GM18873 (cell line): Measurements from ENCODE around the gene CLK4.
"Not testable (repeated sequence)": the region's sequence is repeated elsewhere in the genome, so short reads cannot be mapped to it uniquely, and the experiment has no call there.

ENCODE experiments used
- ATAC-seq: cut with Tn5 transposase; IDR thresholded peaks from one replicate; pipeline ENCODE4 v1.9.1; 2021; ENCODE audit warnings: mild to moderate bottlenecking, moderate library complexity, moderate number of reproducible peaks; ENCODE audit not compliant: unreplicated experiment, low FRiP score

The CLK4 gene

DNA sequence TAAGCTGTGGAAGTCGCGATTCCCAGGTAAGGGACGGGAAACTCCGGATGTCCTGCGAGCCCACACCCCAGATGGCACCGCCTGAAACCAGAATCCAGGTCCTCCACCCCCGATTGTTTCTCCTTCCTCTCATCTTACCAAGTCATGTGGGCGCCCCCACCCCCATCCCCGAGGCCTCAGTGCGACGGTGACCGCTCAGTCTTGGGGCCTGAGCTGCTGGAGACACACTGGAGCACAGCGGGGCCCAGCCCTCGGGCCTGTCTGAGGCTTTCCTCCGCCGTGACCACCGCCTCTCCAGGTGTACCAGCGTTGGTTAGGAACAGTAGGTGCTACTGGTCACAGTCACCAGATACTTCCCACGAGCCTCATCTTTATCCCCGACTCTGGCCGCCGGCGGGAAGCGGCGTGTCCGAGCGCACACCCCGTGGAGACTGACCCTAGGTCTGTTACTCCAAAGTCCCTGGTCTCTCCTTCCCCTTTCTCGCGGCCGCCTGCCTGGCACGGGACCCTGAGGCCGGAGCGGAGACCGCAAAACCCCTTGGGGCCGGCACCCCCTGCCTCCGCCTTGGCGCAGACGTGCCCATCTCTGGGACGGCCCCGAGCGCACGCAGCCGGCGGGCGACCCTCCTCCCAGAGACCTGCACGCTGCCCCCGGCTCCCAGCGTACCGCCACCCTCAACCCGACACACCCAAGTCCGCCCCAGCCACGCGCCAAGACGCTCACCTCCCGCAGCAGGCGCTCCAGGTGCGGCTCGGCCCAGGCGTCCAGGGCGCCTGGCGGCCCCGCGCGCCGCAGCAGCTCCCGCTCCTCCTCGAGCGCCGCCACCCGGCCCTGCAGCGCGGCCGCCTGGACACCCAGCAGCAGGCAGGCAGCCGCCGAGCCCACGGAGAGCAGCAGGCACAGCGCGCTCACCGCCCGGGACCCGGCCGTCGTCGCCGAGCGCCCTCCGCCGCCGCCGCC lies 37.4 kb downstream of the CLK4 start:
- ATAC-seq: no peak

GRCh38 chr5:178588769-178589168 lies 38.1 kb downstream of the CLK4 start:
- ATAC-seq: no peak

DNA sequence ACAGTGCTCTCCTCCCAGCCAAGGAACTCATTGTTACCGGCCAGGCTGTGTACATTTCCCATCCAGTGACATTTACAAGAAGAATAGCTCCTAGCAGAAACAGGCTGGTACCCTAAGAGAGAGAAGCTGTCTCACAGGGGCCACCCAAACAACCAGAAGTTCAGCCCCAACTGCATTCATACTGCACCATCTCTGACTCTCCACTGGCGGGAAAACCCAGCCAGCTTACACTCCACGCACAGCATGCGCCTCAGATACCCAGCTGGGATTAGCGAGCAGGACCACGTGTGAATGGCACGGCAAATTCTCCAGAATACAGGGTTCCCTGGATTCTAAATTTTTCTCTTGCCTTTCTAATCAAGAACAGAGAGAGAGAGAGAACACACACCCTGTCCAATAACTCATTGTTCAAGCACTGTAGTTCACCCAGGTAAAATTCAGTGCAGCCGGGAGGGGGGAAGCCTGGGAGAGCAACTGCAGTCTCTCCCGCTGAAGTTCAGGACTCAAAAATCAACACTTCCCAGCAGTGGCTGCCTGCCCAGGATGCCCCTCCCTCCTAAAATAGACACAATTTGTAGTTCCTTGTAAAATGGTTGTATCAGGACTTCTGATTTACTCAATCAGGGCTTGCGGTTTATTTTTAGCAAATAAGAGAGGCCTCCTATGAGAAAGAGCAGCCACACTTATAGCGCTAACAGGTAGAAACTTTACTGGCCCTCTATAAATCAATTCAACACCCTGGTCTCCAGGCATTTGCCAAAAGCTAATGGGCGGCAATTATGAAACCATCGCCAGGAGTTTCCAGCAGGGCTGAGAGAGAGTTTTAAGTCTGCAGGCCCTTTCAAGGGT lies 38.9 kb downstream of the CLK4 start:
- ATAC-seq: no peak

- ATAC-seq: no peak
These were observed 40.5 kb downstream of the CLK4 start for GRCh38 chr5:178586396-178586795.

DNA sequence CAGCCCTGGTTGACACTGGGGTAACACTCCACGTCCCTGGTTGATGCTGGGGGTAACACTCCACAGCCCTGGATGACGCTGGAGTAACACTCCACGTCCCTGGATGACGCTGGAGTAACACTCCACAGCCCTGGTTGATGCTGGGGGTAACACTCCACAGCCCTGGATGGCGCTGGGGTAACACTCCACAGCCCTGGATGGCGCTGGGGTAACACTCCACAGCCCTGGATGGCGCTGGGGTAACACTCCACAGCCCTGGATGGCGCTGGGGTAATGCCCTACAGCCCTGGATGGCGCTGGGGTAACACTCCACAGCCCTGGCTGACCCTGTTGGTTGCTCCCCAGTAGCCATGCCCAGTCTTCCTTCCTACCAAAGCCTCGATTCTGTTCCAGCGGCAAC lies 41.4 kb downstream of the CLK4 start:
- ATAC-seq: not testable (repeated sequence)

DNA sequence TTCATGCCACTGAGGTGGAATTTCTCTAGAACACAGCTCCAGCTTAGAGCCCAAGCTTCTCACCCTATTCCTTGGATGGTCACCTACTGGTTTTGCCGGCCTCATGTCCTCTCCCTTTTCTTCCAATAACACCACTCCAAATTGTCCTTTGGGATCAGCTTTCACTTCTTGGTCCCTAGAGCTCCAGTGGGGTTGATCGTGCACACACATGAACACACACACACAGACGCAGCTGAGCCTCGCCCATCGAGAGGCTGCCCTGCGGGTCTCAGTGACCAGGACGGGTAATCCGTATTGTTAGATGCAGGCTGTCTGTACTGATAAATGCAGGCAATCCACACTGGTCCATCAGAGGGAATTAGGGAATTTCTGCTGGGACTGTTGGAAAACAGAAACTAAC lies 43.6 kb downstream of the CLK4 start:
- no peak for ATAC-seq

- ATAC-seq: no peak
These were observed 44.6 kb downstream of the CLK4 start for GRCh38 chr5:178582291-178582690.

DNA sequence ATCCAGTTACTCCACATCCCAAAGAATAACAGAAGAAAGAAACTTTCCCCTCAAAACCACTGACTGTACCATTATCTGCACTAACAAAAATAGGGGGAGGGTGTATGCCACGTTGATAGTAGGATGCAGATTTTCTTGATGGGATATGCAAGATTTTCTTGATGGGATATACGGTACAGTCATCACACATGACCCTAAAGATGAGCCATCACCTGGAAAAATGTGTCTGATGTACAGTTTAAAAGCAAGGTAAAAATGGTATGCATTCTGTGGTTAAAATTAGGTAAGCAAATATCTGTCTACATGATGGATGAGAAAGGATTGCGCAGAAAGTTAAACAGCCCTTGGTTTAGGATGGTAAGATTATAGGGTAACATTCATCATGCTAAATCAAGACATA lies 45.2 kb downstream of the CLK4 start:
- ATAC-seq: no peak

DNA sequence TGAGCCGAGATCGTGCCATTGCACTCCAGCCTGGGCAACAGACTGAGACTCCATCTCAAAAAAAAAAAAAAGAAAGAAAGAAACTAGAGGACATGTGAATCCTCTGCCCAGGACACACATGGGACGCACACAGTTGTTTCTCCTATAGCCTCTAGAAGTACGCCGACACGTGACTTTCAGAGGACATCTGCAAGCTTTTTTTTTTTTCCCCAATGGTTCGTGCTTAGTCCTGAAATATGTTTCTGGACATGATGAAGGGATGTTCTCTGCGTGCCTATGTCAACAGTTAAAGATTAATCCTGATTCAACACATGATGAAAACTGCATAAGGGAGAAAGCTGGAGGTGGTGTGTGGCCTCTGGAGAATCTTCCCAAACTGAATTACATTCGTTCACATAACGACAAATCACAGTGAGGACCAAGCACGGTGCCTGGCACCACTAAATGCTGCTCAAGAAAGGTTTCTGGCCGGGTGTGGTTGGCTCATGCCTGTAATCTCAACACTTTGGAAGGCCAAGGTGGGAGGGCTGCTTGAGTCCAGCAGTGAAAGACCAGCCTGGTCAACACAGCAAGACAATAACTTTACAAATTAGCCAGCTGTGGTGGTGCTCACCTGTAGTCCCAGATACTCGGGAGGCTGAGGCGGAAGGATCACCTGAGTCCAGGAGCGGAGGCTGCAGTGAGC lies 46.4 kb downstream of the CLK4 start:
- ATAC-seq: no peak

- ATAC-seq: no peak
These were observed 48.9 kb downstream of the CLK4 start for GRCh38 chr5:178577944-178578343.

GRCh38 chr5:178577376-178577839 lies 49.4 kb downstream of the CLK4 start:
- no peak for ATAC-seq

DNA sequence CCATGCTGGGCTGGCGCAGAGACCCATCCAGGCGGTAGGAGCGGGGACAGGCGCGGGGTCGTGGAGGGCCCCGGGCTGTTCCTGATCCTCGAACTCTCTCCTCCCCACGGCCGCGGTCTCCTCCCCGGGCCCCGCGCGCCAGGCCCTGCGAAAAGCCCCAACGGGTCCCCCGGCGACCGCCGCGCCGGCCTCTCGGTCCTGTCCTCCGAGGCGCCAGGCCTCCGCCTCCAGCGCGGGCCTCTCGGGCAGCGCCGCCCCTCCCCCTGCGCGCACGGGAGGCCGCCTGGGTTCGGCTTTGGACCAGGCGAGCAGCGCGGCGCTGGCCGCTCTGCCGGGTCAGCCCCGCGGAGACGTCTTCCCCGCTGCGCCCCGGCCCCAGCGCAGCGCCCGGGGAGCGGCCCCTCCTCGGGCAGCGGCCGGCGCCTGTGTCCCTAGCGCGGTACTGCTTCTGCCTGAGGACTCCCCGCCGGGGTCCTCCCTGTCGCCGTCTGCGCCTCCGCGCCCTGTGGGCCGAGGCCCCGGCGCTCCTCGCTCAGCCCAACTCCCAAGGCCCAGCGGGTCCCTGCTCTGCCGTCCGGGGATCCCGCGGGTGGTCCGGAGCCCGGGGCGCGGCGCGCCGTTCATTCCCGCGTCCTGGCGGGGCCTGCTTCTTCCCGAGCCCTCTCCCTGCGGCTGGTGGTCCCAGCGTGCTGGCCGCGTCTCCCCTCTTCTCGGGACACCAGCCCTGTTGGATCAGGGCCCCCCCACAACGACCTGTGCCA lies 50.1 kb downstream of the CLK4 start:
- ATAC-seq: no peak

DNA sequence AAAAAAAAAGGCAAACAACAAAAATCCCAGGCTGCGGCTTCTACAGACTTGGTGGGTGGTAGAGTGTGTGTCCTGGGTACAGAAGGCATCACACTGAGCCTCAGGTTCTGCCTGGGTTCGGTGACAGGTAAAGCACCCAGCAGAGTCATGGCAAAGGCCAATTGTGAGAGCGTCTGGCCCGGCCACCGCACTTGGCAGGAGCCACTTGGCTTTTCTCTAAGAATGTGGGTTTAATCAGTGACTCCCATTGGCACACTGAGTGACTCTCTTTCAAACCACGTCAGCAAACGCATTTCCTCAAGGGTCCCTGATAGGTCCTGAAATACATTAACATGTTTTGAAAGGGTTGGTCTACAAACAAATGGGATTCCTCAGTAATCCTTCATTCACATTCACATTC lies 53.6 kb downstream of the CLK4 start:
- ATAC-seq: no peak

DNA sequence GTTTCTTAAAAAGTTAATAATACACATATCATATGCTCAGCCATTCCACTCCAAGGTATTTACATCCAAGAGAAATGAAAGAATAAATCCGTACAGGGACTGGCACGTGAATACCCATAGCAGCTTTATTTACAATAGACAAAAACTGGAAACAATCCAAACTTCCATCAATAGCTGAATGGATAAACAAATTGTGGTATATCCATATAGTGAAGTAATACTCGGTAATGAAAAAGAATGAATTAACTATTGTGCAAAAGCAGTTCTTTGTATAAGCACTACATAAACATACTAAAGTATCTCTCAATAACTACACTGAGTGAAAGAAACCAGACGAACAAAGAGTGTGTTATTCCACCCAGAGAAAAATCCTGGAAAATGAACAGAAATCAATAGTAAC lies 54.2 kb downstream of the CLK4 start:
- ATAC-seq: no peak

GRCh38 chr5:178569485-178569884 lies 57.4 kb downstream of the CLK4 start:
- no peak for ATAC-seq

- no peak for ATAC-seq
These were observed 61.9 kb downstream of the CLK4 start for GRCh38 chr5:178564811-178565550.

- ATAC-seq: no peak
These were observed 62.5 kb downstream of the CLK4 start for GRCh38 chr5:178564397-178564796.

GRCh38 chr5:178563621-178564020 lies 63.2 kb downstream of the CLK4 start:
- ATAC-seq: no peak

DNA sequence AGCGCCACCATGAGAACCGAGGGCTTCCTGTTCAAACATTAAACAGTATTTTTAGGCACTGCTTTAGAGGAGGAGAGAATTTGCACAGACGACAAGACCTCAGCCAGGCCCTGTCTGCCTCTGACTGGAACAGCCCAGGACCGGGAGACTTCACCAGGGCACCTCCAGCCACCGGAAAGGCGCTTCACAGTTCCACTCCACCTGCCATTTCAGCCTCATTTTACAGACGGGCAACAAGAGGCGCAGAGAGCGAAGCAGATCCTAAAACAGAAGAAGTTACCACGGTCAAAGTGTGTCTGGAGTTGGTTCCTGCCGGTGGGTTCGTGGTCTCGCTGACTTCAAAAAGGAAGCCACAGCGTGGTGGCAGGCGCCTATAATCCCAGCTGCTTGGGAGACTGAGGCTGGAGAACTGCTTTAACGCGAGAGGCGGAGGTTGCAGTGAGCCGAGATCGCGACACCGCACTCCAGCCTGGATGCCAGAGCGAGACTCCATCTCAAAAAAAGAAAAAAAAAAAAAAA lies 65.0 kb downstream of the CLK4 start:
- no peak for ATAC-seq
